ENCODE data around the gene MYL11.
A peak's percentile ranks its signal among the peaks of the same experiment; 100 is the strongest.

Gene MYL11

GRCh38 chr16:30394592-30395154, 20.1 kb downstream of the MYL11 start:
- DNase-seq (ENCODE audit: low spot score), result peak; percentile 68
- WGBS, 2 donors (ENCODE audit: extremely low coverage in 2 of 2, insufficient read length in 2 of 2, insufficient replicate concordance in 1 of 2), result no CpG with 5 or more reads among the region's 31 CpGs

GRCh38 chr16:30395155-30395991, 20.8 kb downstream of the MYL11 start, which contains the start of gene ZNF48:
ZNF48 (plus strand) TSS chr16:30395420; CDS start chr16:30395795, 375 bp downstream.
- H3K36me3 ChIP-seq (replicated peaks in 1 of 2; ENCODE audit: control insufficient read depth in 2 of 2, insufficient read depth in 2 of 2, low read length in 2 of 2), result peaks cover 18 to 37% of the 10 kb centered on the region in 2 donors
- peak within 1 kb of the TSS; percentile 54 for H2AFZ ChIP-seq (ENCODE audit: low read length)
- H4K91ac ChIP-seq (ENCODE audit: low read depth, low read length, poor library complexity), result peak within 1 kb of the TSS; percentile 75
- peak within 1 kb of the TSS; percentile 91 for H3K4me2 ChIP-seq (ENCODE audit: insufficient read depth, low read length, poor library complexity, severe bottlenecking)
- H3K18ac ChIP-seq (ENCODE audit: low read length), result peak within 1 kb of the TSS; percentile 97
- H3K27me3 ChIP-seq (ENCODE audit: control insufficient read depth in 3 of 3, insufficient read depth in 3 of 3, low read depth in 1 of 3, low read length in 3 of 3), result no peaks in the 10 kb centered on the region
- peak within 1 kb of the TSS; percentile 78 for H3K4ac ChIP-seq (ENCODE audit: low read length)
- H3K9me3 ChIP-seq (replicated peaks in 1 of 2; ENCODE audit: control insufficient read depth in 2 of 2, insufficient read depth in 1 of 2, low read depth in 1 of 2, low read length in 2 of 2), result no peaks in the 10 kb centered on the region
- WGBS, 2 donors (ENCODE audit: extremely low coverage in 2 of 2, insufficient read length in 2 of 2, insufficient replicate concordance in 1 of 2), result no CpG with 5 or more reads among the region's 103 CpGs
- H2BK15ac ChIP-seq (ENCODE audit: low read length), result peak within 1 kb of the TSS; percentile 0
- peak within 1 kb of the TSS; percentile 96 for H3K9ac ChIP-seq (ENCODE audit: low read depth, low read length, poor library complexity)
- peak within 1 kb of the TSS; percentile 88 for H3K23ac ChIP-seq (ENCODE audit: low read depth, low read length, poor library complexity)
- peak within 1 kb of the TSS; percentile 52 for H2BK120ac ChIP-seq (ENCODE audit: low read depth, low read length)
- DNase-seq (ENCODE audit: low spot score), result peak; percentile 93
- peaks cover 15% of the 10 kb centered on the region for H3K79me1 ChIP-seq (ENCODE audit: low read depth, low read length)
- peak within 1 kb of the TSS; percentile 98 for H3K14ac ChIP-seq (ENCODE audit: low read length)
- H3K4me3 ChIP-seq (ENCODE audit: low read length in 2 of 2), result peak within 1 kb of the TSS; percentile 70 to 98
- H3K4me1 ChIP-seq (ENCODE audit: control insufficient read depth in 2 of 2, insufficient read depth in 1 of 2, low read depth in 1 of 2, low read length in 2 of 2), result peaks cover 17 to 23% of the 10 kb centered on the region in 2 donors
- H2BK5ac ChIP-seq (ENCODE audit: low read length), result peak within 1 kb of the TSS; percentile 43
- H2AK5ac ChIP-seq (ENCODE audit: low read depth, low read length), result peak within 1 kb of the TSS; percentile 91
- H4K8ac ChIP-seq (ENCODE audit: low read depth, low read length), result no peak within 1 kb of the TSS
- no peak within 1 kb of the TSS for H2BK12ac ChIP-seq (ENCODE audit: low read length)
- H3K27ac ChIP-seq (replicated peaks; ENCODE audit: low read length), result peak within 1 kb of the TSS; percentile 100

More at GRCh38 chr16:30394592-30395154, 20.1 kb downstream of the MYL11 start:
- Histone ChIP-seq H2BK12ac (ENCODE audit: low read length) (no peak overlapping the region), H3K18ac (ENCODE audit: low read length) (peak overlapping the region; percentile 93), H2BK15ac (ENCODE audit: low read length) (peak overlapping the region; percentile 0), H2AFZ (ENCODE audit: low read length) (peak overlapping the region; percentile 54), H3K4me2 (ENCODE audit: insufficient read depth, low read length, poor library complexity, severe bottlenecking) (peak overlapping the region; percentile 91), H3K9me3 (replicated peaks in 1 of 2; ENCODE audit: control insufficient read depth in 2 of 2, insufficient read depth in 1 of 2, low read depth in 1 of 2, low read length in 2 of 2) (no peaks in the 10 kb centered on the region), H3K36me3 (replicated peaks in 1 of 2; ENCODE audit: control insufficient read depth in 2 of 2, insufficient read depth in 2 of 2, low read length in 2 of 2) (peaks cover 17 to 37% of the 10 kb centered on the region in 2 donors), H4K8ac (ENCODE audit: low read depth, low read length) (no peak overlapping the region), H2BK5ac (ENCODE audit: low read length) (peak overlapping the region; percentile 43), H3K23ac (ENCODE audit: low read depth, low read length, poor library complexity) (peak overlapping the region; percentile 88), H4K91ac (ENCODE audit: low read depth, low read length, poor library complexity) (no peak overlapping the region), H2BK120ac (ENCODE audit: low read depth, low read length) (no peak overlapping the region), H3K4me3 (ENCODE audit: low read length in 2 of 2) (peak overlapping the region; percentile 70 to 98), H3K9ac (ENCODE audit: low read depth, low read length, poor library complexity) (peak overlapping the region; percentile 65), H3K79me1 (ENCODE audit: low read depth, low read length) (peaks cover 15% of the 10 kb centered on the region), H2AK5ac (ENCODE audit: low read depth, low read length) (no peak overlapping the region), H3K27ac (replicated peaks; ENCODE audit: low read length) (peak overlapping the region; percentile 100), H3K27me3 (ENCODE audit: control insufficient read depth in 3 of 3, insufficient read depth in 3 of 3, low read depth in 1 of 3, low read length in 3 of 3) (no peaks in the 10 kb centered on the region), H3K4me1 (ENCODE audit: control insufficient read depth in 2 of 2, insufficient read depth in 1 of 2, low read depth in 1 of 2, low read length in 2 of 2) (peaks cover 15 to 21% of the 10 kb centered on the region in 2 donors), H3K4ac (ENCODE audit: low read length) (no peak overlapping the region), H3K14ac (ENCODE audit: low read length) (peak overlapping the region; percentile 14)

GRCh38 chr16:30395992-30396585, 21.5 kb downstream of the MYL11 start:
- no peak overlapping the region for H4K8ac ChIP-seq (ENCODE audit: low read depth, low read length)
- H2AK5ac ChIP-seq (ENCODE audit: low read depth, low read length), result peak overlapping the region; percentile 91
- no peaks in the 10 kb centered on the region for H3K27me3 ChIP-seq (ENCODE audit: control insufficient read depth in 3 of 3, insufficient read depth in 3 of 3, low read depth in 1 of 3, low read length in 3 of 3)
- peaks cover 17 to 23% of the 10 kb centered on the region in 2 donors for H3K4me1 ChIP-seq (ENCODE audit: control insufficient read depth in 2 of 2, insufficient read depth in 1 of 2, low read depth in 1 of 2, low read length in 2 of 2)
- no peak for DNase-seq (ENCODE audit: low spot score)
- H3K9me3 ChIP-seq (replicated peaks in 1 of 2; ENCODE audit: control insufficient read depth in 2 of 2, insufficient read depth in 1 of 2, low read depth in 1 of 2, low read length in 2 of 2), result no peaks in the 10 kb centered on the region
- H3K9ac ChIP-seq (ENCODE audit: low read depth, low read length, poor library complexity), result peak overlapping the region; percentile 96
- peak overlapping the region; percentile 75 for H4K91ac ChIP-seq (ENCODE audit: low read depth, low read length, poor library complexity)
- H3K18ac ChIP-seq (ENCODE audit: low read length), result peak overlapping the region; percentile 97
- H3K4me2 ChIP-seq (ENCODE audit: insufficient read depth, low read length, poor library complexity, severe bottlenecking), result peak overlapping the region; percentile 75
- H2BK120ac ChIP-seq (ENCODE audit: low read depth, low read length), result peak overlapping the region; percentile 52
- H3K14ac ChIP-seq (ENCODE audit: low read length), result peak overlapping the region; percentile 98
- peak overlapping the region; percentile 70 to 98 for H3K4me3 ChIP-seq (ENCODE audit: low read length in 2 of 2)
- peaks cover 15% of the 10 kb centered on the region for H3K79me1 ChIP-seq (ENCODE audit: low read depth, low read length)
- peaks cover 18 to 37% of the 10 kb centered on the region in 2 donors for H3K36me3 ChIP-seq (replicated peaks in 1 of 2; ENCODE audit: control insufficient read depth in 2 of 2, insufficient read depth in 2 of 2, low read length in 2 of 2)
- H2BK12ac ChIP-seq (ENCODE audit: low read length), result no peak overlapping the region
- peak overlapping the region; percentile 100 for H3K27ac ChIP-seq (replicated peaks; ENCODE audit: low read length)
- H3K4ac ChIP-seq (ENCODE audit: low read length), result peak overlapping the region; percentile 78
- H3K23ac ChIP-seq (ENCODE audit: low read depth, low read length, poor library complexity), result peak overlapping the region; percentile 88
- peak overlapping the region; percentile 43 for H2BK5ac ChIP-seq (ENCODE audit: low read length)
- peak overlapping the region; percentile 54 for H2AFZ ChIP-seq (ENCODE audit: low read length)
- no peak overlapping the region for H2BK15ac ChIP-seq (ENCODE audit: low read length)
- WGBS, 2 donors (ENCODE audit: extremely low coverage in 2 of 2, insufficient read length in 2 of 2, insufficient replicate concordance in 1 of 2), result no CpG with 5 or more reads among the region's 13 CpGs

Data from neuronal stem cell (in vitro differentiated cells).